NCI-H2196 (cell line): ENCODE data around the gene CLTC.
A peak's percentile ranks its signal among the peaks of the same experiment; 100 is the strongest.
"Not testable (repeated sequence)": the region's sequence is repeated elsewhere in the genome, so short reads cannot be mapped to it uniquely, and the experiment has no call there.

Experiments used
- DNase-seq: peaks from one replicate; lab custom pipeline; 2025; ENCODE audit not compliant: unreplicated experiment; lab: John Stamatoyannopoulos, UW

CLTC gene

DNA sequence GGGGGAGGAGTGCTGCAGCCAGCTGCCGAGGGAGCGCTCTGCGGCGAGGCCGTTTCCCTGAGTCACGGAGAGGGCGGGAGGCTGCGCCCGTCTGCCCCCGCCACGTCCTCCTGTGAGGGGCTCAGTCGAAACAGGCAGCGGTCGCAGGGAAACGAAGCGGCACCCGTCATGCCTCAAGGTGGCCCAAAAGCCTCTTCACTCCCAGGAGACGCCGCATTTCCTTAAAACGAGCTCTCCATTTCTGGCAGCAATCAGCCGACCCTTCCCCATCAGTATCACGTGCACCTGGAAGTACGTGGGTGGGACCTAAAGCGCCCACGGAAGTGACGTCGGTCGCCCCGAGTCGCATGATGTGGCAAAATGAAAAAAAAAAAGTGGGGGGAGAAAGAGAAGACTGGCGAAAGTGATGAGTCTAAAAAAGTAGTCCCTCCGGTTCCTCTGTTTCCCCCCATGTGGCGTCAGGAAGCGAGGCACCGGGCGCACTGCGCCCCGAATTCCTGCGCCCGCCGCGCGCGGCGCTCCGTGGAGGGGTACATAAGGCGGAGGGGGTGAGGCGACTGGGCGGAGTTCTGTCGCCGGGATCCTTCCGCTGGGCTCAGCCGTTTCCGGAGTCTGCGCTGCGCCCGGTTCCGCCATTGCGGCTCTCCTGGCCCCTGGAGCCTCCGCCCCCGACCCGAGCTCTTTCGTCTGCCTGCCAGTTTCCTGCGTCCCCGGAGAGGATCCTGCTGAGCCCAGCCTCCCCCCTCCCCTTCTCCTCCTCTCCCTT lies at the start of gene CLTC:
Gene CLTC, plus strand, starts transcription at position 598 of the 766 bp plus-strand sequence. CDS start 237 bp downstream, outside the sequence.
- DNase-seq, result peak; percentile 93

DNA sequence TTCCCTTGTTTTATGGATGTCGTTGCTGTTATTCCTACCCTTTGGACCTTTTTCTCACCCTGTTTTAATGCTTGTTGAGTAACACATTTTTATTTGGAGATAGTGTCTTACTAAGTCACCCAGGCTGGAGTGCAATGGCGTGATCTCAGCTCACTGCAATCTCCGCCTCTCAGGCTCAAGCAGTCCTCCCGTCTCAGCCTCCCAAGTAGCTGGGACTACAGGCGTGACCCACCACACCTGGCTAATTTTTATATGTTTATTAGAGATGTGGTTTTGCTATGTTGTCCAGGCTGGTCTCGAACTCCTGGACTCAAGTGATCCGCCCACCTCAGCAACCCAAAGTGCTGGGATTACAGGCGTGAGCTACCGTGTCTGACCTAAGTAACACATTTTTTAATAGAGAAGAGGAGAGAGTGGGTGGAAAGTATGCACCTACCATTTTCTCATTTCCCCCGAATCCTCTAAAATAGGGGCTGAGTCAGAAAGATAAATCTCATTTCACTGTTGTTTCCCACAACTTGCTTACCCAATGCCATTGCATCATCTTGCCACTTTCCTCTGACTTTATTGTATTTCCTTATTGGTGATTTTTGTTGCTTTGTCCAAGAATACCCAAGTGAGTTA lies 47.3 kb upstream of the CLTC start:
- no peak for DNase-seq

DNA sequence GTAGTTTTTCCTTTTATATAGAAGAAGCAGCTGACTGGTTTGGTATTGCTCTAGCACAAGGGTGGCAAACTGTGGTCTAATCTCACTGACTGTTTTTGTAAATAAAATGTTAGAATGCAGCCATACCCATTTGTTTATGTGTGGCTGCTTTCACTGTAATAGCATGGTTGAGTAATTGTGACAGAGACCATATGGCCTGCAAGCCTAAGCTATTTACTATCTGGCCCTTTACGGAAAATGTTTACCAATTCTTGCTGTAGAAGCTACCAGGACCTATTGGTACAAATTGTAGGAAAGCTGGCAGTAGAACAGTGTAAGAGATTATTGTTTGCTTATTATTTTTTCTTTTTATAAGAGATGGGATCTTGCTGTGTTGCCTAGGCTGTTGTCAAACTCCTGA lies 35.5 kb upstream of the CLTC start:
- DNase-seq, result not testable (repeated sequence)

DNA sequence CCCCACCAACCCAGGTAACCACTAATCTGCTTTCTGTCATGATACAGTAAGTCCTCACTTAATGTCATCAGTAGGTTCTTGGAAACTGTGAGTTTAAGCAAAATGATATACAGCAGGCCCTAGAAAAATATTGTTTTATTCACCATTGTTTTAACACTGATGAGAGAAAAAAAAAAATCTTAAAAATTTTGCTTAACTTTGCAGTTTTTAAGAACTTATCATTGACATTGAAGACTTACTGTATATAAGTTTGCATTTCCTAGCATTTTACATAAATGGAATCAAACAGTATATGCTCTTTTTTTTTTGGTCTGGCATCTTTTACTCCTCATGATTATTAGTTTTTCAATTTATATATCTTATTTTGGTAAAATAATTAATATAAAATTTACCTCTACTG lies 19.5 kb upstream of the CLTC start:
- DNase-seq, result no peak

DNA sequence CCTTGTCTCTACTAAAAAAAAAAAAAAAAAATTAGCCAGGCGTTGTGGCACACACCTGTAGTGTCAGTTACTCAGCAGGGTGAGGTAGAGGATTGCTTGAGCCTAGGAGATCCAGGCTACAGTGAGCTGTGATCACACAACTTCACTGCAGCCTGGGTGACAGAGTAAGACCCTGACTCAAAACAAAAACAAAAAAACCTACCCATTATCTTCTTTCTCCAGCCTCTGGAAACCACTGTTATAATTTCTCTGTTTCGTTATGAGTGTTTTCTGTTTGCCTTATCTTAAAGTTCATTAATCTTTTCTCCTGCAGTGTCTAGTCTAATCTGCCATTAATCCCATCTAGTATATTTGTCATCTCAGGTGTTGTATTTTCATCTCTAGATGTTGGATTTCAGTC lies 18.6 kb upstream of the CLTC start:
- no peak for DNase-seq

DNA sequence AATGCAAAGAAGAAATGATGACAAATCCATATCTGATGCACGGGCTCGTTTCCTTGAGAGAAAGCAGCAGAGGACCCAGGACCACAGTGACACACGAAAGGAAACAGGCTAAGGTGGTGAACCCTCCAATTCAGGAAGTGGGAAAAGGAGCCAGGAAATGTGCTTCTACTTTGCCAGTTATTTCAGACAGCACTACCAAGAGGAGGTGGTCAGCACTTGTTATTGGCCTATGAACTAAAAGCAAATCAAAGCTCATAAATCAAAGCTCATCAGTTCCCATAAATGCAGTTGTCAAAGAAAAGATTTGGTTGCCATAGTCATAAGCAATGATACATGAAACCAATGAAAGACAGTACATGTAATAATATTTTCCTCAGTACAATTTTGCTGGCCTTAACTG lies 12.6 kb upstream of the CLTC start:
- DNase-seq, result no peak

DNA sequence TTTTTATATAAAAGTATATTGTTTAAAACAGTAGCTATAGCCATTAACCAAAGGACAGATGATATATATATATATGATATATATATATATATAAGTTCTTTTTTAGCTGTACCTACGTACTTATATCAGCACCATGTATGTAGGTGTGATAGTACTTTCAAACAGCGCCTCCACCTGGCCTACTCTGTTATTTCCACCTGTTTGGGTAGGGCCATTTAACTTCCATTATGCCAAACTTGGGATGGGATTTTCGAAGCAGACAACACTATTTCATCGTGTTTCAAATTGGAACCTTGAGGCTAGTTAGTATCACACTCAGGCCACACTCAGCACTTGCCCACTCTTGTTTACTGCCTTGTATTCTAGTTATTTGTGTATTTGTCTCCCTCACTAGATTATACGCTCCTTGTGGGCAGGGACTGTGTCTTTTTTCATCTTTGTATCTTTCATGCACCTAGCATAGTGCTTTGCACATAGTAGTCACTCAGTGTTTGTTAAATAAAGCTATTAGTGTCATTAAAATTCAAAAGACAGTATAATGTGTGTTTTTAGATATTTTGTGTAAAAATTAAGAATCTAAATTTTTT lies 11.8 kb upstream of the CLTC start:
- DNase-seq, result no peak

DNA sequence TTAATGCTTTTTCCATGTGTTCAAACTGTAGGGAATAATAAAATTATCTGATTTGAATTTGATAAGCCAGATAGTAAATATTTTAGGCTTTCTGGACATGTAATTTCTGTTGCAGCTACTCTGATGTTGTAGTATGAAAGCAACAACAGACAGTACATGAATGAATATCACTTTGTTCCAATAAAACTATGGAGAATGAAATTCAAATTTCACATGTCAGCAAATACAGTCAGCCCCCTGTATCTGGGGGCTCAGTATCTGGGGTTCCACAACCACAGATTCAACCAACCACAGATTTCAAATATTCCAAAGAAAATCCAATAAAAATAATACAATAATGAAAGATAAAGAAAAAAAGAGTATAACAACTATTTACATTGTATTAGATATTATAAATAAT lies 8.2 kb upstream of the CLTC start:
- DNase-seq, result no peak

DNA sequence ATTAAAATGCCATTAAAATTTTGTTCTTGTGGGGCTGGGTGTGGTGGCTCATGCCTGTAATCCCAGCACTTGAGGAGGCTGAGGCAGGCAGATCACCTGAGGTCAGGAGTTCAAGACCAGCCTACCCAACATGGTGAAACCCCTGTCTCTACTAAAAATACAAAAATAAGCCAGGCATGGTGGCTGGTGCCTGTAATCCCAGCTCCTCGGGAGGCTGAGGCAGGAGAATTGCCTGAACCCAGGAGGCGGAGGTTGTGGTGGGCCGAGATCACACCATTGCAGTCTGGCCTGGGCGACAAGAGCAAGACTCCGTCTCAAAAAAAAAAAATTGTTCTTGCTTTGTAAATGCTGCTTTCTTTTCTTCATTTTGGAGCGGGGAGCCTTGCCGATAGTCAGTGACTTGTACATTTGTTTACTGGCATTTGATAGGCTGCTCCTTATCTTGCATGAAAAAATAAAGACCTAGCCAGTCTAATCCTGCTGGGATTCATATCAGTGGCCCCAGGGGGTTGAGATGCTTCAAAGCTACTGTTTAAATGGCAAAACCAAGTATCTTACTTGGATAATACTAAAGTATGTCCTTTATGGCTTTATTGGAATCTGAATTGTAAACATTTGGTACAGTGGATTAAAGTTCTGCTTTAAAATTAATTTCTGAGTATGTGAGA lies 3.3 kb upstream of the CLTC start:
- no peak for DNase-seq

DNA sequence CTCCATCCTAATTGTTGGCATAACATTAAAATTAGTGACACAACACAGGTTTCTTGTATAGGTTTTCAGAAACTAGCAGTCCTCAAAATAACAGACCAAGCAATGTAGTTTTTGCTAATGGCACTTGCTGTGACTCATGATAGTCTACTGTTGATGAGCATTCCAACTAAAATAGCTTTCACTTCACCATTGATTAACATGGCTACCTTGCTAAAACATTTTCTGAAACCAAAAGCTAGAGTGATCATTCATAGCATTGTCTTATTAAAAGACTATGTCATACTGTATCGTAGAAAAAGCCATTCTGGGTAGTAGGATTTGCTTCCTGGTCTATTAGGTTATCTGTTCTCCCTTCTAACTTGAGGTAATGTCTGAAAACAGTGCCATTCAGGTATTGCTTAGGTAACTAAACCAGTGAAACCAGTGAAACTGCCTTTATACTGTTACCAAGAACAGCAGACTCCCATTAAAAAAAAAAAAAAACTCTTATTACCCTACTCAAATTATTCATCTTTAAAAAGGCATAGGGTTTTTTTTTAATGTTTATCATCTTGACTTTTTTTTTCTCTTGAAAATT lies 2.5 kb upstream of the CLTC start:
- DNase-seq, result no peak

DNA sequence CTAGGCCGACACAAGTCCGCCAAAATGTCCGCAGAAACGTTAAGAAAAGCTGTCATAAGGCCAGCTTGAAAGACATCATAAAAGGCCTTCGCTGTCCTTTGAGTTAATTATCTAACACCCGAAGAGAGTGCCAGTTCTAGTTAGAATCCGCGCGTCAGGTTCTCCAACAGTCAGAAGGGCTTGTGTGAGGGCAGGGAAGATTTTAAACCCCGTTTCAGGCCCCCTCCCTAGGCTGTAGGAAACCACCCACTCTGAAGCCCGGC lies 729 bp upstream of the CLTC start:
- DNase-seq, result no peak

DNA sequence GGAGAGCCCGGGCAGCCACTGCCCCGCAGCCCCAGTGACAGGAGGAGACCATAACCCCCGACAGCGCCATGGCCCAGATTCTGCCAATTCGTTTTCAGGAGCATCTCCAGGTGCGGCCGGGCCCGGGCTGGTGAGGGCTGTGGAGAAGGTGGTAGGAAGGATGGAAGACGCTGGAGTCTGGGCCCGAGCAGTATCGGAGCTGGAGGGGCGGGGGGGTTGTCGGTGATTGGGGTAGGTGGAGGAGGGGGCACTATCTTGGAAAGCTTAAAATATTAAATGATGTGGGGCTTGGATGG lies 317 bp downstream of the CLTC start:
- no peak for DNase-seq

DNA sequence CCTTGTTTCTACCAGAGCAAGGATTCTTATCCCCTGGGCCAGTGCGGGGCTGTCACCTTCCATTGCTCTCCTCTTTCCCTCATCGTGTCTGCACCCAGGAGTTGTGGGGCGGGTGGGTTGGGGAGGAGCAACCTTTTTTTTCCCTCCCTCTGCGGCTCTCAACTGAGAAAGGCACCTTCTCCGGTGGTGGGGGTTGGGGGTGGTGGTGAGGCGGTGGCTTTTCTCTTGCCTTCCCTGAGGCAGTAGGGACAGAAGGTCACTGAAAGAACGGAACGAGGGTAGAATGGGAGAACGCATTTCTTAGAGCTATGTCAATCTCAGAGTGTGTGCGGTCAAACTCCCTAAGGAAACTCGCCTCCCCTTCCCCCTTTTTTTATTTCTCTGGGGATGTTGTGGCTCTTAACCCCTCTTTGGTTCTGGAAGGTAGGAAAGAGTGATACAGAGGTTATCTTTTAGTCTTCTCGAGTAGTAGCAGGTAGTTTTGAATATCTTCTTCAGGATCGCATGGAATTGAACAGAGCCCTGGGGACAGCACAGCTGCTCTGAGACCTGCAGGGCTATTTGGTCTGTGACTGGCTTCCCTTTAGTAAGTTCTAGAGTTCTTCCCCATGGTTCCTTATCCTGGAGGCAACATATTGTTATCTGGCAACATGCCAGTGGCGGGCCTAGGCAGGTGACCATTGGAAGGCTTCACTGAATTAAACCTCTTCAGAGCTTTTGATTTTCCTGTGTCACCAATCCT lies 994 bp downstream of the CLTC start:
- DNase-seq, result peak; percentile 38

DNA sequence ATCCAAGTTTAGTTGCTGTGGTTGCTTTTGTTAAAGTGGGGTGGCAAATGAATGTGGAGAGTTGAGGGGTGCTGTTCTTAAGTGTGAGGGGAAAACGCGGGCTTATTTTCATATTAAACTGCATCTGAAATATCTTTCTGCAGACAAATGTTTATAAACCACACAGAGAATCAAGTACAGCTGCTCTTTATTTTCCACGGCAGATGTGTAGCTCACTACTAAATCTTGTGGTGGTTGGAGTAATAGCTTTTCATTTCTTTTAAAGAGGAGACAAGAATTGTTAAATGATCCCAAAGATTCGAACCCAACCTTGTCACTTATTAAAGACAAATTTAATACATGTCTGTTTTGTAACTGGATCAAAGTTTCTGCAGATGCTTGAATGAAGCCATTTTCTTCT lies 2.1 kb downstream of the CLTC start:
- DNase-seq, result no peak

DNA sequence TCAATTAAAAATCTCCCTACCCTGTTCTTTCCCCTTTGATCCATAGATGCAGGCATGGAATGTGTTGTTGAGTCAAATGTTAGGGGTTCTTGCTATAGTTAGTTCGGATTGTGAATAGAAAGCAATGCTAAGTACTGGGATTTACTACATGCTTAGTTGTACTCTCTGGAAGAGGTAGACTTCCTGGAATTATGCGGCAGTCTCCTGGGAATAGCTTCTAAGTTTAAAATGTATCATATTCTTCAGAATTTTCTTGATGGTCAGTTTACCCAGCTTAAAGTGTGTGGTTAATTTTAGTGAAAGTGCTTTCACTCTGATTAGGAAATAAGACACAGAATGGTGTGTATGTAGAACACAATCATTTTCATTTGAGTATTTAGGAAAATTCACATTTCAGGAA lies 3.5 kb downstream of the CLTC start:
- no peak for DNase-seq

DNA sequence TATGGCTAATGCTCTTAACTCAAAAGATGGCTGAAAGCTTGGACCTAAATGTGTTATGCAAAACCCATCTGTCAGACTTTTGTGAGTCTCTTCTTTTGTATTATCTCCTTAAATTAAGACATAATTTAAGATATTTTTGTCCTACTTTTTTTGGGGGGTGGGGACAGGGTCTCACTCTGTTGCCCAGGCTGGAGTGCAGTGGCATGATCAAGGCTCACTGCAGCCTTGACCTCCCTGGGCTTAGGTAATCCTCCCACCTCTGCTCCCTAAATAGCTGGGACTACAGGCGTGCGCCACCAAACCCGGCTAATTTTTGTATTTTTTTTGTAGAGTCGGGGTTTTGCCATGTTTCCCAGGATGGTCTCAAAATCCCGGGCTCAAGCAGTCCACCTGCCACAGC lies 7.1 kb downstream of the CLTC start:
- DNase-seq, result no peak

DNA sequence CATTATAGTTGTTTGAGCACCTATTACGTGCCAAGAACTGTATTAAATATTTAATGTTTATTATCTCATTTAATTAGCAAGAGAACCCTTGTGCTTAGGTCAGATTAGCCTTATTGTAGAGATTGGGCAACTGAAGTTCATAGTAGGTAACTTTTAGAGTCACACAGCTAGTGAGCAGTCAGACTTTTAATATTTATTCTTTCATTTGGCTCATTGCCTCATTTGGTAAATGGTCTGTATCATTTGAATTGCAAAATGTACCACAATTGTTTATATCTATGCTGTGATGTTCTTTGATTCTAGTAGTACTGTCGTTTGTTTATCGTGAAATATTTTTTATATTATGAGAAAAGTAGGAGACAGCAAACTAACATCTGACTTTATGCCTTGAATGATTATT lies 7.6 kb downstream of the CLTC start:
- DNase-seq, result no peak

DNA sequence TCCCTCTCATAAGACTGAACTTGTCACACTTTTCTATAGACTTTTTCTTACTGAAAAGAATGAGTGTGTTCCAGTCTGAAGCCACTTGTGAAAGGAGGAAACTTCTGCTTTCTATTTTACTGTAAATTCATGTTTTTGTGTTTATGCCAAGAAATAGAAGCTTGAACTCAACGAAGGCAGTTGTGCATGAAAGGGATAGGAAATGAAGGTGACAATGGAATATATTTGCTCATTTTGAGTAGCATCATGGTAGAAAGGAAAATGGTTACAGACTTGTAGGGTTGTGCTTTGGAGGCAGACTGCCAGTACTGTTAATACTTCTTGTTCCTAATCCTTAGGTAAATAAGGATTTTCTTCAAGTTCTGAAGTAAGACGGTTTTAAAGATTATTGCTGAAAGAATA lies 8.1 kb downstream of the CLTC start:
- no peak for DNase-seq

DNA sequence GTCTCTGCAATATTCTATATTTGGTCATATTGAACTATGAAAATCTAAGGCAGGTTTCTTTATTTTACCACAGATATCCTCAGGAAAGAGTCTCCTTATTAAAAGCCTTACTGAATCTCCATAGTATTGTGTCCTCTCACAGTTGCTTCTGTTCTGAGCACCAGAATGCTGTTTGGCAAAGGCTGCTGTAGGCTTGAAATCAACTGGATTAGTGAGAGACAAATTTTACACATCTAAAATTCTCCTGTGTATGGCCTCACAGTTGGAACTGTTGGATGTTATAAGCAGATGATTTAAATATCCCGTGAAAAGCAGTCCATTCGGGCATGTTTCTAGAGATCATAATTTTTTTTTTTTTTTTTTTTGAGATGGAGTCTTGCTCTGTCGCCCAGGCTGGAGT lies 9.5 kb downstream of the CLTC start:
- DNase-seq, result no peak

DNA sequence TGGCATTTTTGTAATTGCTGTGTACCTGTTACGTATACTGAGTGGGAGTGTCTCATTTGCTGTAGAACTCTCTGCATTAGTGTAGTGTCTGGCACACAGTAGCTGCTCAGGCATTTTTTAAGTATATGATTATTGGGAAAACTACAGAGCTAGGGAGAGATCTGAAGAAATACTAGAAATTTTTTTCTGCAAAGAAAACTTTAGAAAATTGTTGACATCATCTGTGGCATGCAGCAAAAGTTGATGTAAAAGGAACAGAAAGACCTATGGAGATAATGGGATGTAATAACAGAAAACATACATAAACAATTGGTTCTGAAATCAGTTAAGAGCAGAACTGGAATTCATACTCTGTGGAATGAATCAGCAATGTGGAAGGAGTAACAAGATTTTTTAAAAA lies 11.6 kb downstream of the CLTC start:
- no peak for DNase-seq

DNA sequence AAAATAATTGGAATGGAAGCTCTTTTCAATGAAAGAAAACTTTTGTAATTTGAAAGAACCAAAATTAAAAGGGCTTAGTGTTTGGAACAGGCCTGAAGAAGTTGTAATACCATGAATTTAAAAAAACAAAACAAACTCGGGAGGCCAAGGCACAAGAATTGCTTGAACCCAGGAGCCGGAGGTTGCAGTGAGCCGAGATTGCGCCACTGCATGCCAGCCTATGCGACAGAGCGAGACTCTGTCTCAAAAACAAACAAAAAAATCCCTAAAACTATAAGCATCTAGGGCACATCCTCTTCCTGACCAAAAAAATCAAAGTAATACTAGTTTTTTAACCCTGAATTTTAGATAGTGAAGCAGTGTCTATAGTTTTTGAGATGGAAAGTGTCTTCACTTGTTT lies 12.7 kb downstream of the CLTC start:
- no peak for DNase-seq
